H1 (cell line): ENCODE results near the gene KLF13. TPM values are rescaled to one million over a fixed set of nuclear protein-coding genes. Genes with fewer than 3 reads are reported as not detected.

Experiments used
- BRCA1 ChIP-seq: IDR thresholded peaks from 2 replicates; pipeline ENCODE4 v1.6.1; 2012; ENCODE audit warnings: low read depth, low read length, improper control_type of control experiment
- CHD2 ChIP-seq: IDR thresholded peaks from 2 replicates; pipeline ENCODE4 v1.6.1; 2012; ENCODE audit warnings: low read length, improper control_type of control experiment
- POLR2A ChIP-seq, 2 experiments: IDR thresholded peaks; 1 replicate in 1 of 2; 2 replicates in 1 of 2; pipeline ENCODE4 v1.6.1; 2011; ENCODE audit warnings: low read depth in 2 of 2, low read length in 2 of 2, mild to moderate bottlenecking in 2 of 2; ENCODE audit errors: control extremely low read depth in 1 of 2
- SP2 ChIP-seq: IDR thresholded peaks from 2 replicates; pipeline ENCODE4 v1.6.1; 2012; ENCODE audit warnings: mild to moderate bottlenecking, low read length, inconsistent platforms
- SRF ChIP-seq: IDR thresholded peaks from 2 replicates; pipeline ENCODE4 v1.6.1; 2011; ENCODE audit warnings: mild to moderate bottlenecking, low read depth, low read length, moderate library complexity
- YY1 ChIP-seq: IDR thresholded peaks from 2 replicates; pipeline ENCODE4 v1.6.1; 2011; ENCODE audit warnings: low read depth, mild to moderate bottlenecking, low read length
- polyA plus RNA-seq, 7 experiments: library from polyadenylated mRNA; depleted of rRNA in 3 of 7; stranded (reverse) in 5 of 7; unstranded in 2 of 7; fragments of >200 nt in 5 of 7; fragments of 200-250 nt in 2 of 7; gene quantifications; 1 replicate in 5 of 7; 2 replicates in 1 of 7; 4 replicates in 1 of 7; pipeline versions ENCODE4 v1.2.1 to v1.2.3, GENCODE V29; 2011 to 2013; ENCODE audit warnings: missing spikeins in 2 of 7, mixed read lengths in 2 of 7
- total RNA-seq: library from RNA; stranded (reverse); fragmentation: NEBNext Ultra II Directional; extraction: Animal tissue kit (Norgen Biotek cat#: 25700); gene quantifications from 2 replicates; pipeline ENCODE4 v1.2.1, GENCODE V29; 2021

Gene KLF13
- total and polyA plus RNA-seq, 2 of the 8 experiments (the other 6 are each of a cell fraction or from before 2014, with no cell fraction given): 18.3 to 33.4 TPM

DNA sequence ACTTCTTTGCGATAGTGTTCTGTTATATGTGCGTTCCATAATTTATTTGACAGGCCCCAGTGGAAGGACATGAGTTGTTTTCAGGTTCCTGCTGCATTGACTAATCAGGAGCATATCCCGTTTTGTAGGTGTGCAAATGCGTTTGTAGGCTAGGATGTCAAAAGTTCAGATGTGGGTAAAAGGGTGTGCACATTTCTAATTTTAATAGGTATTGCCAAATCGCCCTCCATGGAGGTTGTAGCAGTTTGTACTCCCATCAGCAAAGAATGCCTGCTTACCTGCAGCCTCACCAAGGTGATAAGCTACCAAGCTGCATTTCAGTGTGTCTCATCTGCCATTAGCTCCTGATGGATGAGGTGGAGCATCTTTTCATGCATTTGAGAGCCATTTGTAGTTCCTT, 36.3 kb downstream of the KLF13 start (continued):
- TF ChIP-seq YY1 (no peak), POLR2A (IDR thresholded peaks at IDR 0.05; ENCODE audit: control extremely low read depth in 1 of 2, low read depth in 2 of 2, low read length in 2 of 2) (no peak), SRF (no peak), CHD2 (no peak), SP2 (no peak), BRCA1 (no peak)
- TF ChIP-seq, all 59 proteins: peak for 0
